NCI-H1436 treated with DMSO at 0.1 percent for 48 hours (cell line): ENCODE results near the gene ZRANB1.

Experiments used
- DNase-seq: peaks from one replicate; lab custom pipeline; 2025; lab: John Stamatoyannopoulos, UW

Gene ZRANB1

DNA sequence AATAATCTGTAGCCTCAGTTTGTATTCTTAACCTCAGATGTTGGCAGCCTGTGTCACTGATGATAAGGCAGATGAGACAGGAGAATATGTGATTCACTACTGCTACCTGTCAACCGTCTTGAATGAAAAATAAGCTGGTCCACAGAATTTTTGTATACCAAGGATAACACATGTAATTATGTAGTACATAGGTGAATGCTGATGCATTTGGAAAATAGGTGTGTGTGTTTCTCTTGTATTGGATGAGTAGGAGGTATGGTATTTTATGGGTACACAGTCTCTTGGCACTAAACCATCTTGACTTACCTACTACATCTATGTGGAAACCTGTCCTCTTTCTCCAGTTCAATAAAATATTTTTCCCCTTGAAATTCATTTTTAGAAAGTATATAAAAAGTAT lies 20.7 kb upstream of the ZRANB1 start:
- no peak for DNase-seq

DNA sequence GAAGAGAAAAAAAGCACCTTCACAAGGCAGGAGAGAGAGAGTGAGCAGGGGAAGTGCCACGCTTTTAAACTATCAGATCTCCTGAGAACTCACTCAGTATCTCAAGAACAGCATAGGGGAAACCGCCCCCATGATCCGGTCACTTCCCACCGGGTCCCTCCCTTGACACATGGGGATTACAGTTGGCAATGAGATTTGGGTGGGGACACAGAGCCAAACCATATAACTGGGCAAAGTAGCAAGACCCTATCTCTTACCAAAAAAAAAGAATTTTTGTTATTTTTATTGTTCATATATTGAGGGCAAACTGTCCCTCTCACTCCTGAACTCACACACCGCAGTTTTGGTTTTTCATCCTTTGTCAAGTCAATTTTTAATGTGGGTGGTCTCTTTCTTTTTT lies 18.2 kb upstream of the ZRANB1 start:
- no peak for DNase-seq

GRCh38 chr10:124926548-124926947 lies 15.4 kb upstream of the ZRANB1 start:
- no peak for DNase-seq

GRCh38 chr10:124928087-124928486 lies 13.8 kb upstream of the ZRANB1 start:
- DNase-seq: no peak

GRCh38 chr10:124928545-124928944 lies 13.4 kb upstream of the ZRANB1 start:
- no peak for DNase-seq

- DNase-seq: no peak
Measured at GRCh38 chr10:124935946-124936345, 6.0 kb upstream of the ZRANB1 start.

- DNase-seq: no peak
Measured at GRCh38 chr10:124936813-124937212, 5.1 kb upstream of the ZRANB1 start.

GRCh38 chr10:124939290-124939689 lies 2.6 kb upstream of the ZRANB1 start:
- no peak for DNase-seq

DNA sequence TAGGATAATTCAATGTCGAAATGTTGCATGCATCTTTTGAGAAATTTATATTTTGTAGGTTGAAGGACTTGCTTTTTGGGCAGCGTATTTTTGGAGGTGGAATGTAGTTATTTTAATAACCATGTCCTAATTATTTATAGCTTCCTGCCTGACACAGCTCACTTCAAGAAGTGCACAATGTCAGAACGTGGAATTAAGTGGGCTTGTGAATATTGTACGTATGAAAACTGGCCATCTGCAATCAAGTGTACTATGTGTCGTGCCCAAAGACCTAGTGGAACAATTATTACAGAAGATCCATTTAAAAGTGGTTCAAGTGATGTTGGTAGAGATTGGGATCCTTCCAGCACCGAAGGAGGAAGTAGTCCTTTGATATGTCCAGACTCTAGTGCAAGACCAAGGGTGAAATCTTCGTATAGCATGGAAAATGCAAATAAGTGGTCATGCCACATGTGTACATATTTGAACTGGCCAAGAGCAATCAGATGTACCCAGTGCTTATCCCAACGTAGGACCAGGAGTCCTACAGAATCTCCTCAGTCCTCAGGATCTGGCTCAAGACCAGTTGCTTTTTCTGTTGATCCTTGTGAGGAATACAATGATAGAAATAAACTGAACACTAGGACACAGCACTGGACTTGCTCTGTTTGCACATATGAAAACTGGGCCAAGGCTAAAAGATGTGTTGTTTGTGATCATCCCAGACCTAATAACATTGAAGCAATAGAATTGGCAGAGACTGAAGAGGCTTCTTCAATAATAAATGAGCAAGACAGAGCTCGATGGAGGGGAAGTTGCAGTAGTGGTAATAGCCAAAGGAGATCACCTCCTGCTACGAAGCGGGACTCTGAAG lies 620 bp downstream of the ZRANB1 start:
- DNase-seq: no peak

- DNase-seq: no peak
Measured at GRCh38 chr10:124943301-124944092, 1.6 kb downstream of the ZRANB1 start.

GRCh38 chr10:124944982-124945381 lies 3.1 kb downstream of the ZRANB1 start:
- no peak for DNase-seq

DNA sequence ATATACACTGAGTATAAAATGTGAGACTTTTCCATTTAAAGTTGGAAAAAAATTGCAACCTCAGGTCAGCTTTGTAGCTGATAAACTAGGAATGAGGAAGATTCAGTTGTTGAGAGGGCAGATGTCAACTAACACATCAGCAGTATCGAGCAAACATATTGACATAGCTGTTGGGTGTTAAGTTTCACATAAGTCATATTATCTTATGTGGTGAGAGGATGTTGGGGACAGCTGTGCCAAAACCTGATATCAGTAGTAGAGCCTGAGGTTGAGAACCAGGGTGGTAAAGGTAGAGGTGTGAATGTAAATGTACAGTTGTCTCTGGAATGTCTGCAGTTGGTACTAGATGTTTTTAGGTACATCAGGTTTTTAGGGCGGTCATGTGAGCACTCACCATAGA lies 5.0 kb downstream of the ZRANB1 start:
- DNase-seq: no peak

GRCh38 chr10:124949543-124949942 lies 7.6 kb downstream of the ZRANB1 start:
- DNase-seq: no peak

- no peak for DNase-seq
Measured at GRCh38 chr10:124952123-124952522, 10.2 kb downstream of the ZRANB1 start.

DNA sequence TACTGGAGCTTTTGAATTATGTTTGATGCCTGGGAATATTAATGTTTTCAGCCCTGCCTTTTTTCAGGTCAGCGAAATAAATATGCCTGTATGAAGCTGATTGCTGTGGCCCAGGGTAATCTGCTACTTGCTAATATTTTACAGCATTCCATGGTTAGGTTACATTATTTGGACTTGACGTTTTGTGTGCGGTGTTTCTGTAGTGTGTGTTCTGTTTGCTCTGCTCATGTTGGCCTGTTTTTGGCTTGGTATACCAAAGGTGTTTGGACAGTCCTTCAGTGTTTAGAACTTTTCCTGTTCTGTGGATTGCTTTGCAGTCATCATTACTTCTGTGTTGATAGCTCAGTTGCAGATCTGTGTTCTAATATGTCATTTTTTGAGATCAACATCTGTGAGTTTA lies 11.5 kb downstream of the ZRANB1 start:
- no peak for DNase-seq

GRCh38 chr10:124955243-124955642 lies 13.3 kb downstream of the ZRANB1 start:
- DNase-seq: no peak

DNA sequence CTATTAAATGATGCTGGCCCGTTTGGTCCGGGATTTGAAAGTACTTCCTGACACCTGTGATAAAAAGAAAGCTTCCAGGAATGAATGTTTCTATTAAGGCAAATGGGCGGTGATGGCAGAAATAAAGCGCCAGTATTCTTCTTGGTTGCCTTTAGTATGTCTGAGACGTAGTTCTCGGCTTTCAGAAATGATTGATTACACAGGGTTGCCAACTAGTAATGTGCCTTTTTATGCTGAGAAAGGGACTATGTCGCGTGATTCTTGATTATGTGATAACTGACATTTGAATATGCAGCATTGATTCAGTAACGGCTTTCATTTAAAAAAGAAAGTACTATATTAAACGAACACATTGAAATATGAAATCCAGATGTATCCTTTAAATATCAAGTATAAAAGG lies 13.9 kb downstream of the ZRANB1 start:
- no peak for DNase-seq

- no peak for DNase-seq
Measured at GRCh38 chr10:124956764-124957163, 14.8 kb downstream of the ZRANB1 start.

DNA sequence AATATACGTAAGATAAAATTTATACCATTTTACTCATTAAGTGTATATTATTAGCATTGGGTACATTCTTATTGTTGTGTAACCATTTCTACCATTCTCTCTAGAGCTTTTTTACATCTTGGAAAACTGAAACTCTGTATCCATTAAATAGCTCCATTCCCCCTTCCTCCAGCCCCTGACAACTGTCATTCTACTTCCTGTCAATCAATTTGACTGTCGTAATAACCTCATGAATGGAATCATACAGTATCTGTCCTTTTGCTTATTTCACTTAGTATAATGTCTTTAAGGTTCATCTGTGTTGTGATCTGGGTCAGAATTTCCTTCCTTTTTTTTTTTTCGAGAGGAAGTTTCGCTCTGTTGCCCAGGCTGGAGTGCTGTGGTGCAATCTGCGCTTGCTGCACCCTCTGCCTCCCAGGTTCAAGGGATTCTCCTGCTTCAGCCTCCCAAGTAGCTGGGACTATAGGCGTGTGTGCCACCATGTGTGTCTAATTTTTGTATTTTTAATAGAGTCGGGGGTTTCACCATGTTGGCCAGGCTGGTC lies 15.6 kb downstream of the ZRANB1 start:
- DNase-seq: no peak

GRCh38 chr10:124959564-124959963 lies 17.6 kb downstream of the ZRANB1 start:
- DNase-seq: no peak

GRCh38 chr10:124961248-124961570 lies 19.3 kb downstream of the ZRANB1 start:
- no peak for DNase-seq

GRCh38 chr10:124962421-124962820 lies 20.5 kb downstream of the ZRANB1 start:
- no peak for DNase-seq
